SU-DHL-6 (cell line): Measurements from ENCODE around the gene PARP1.
A peak's percentile ranks its signal among the peaks of the same experiment; 100 is the strongest.

Source experiments
- EZH2phosphoT487 ChIP-seq: fragments of 200-600 bp; sonication (generic), shearing (Covaris generic); conservative IDR thresholded peaks from 2 replicates; pipeline ENCODE4 v1.6.1; 2018; ENCODE audit warnings: mild to moderate bottlenecking, antibody characterized with exemption, low read length, moderate library complexity, mixed read lengths
- TF ChIP-seq, protein P1 (sequence below): fragments of 200-600 bp; sonication (generic); IDR thresholded peaks from one replicate; pipeline ENCODE4 v1.5.1; 2017; ENCODE audit warnings: antibody characterized with exemption, mild to moderate bottlenecking, low read length, moderate library complexity; ENCODE audit not compliant: insufficient read depth, poor library complexity, severe bottlenecking

DNA sequence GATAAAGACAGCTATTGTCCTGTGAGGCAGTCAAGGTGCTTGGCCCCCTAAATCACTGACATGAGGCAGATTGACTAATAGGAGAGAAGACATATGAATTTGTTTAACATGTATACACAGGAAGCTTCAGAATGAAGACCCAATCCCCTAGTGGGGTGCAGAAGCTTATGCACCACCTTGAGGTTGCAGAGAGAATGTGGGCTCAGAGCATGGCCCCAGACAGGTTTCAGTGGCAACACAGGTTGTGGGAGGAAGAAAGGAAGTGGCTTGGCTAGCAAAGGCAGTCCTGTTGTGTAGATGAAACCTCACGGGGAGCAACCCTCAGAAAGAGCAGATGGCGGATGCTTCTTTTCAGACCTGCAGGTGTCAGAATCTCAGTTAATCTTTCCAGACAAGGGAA, 37.0 kb upstream of the PARP1 start:
- TF ChIP-seq, protein P1, sequence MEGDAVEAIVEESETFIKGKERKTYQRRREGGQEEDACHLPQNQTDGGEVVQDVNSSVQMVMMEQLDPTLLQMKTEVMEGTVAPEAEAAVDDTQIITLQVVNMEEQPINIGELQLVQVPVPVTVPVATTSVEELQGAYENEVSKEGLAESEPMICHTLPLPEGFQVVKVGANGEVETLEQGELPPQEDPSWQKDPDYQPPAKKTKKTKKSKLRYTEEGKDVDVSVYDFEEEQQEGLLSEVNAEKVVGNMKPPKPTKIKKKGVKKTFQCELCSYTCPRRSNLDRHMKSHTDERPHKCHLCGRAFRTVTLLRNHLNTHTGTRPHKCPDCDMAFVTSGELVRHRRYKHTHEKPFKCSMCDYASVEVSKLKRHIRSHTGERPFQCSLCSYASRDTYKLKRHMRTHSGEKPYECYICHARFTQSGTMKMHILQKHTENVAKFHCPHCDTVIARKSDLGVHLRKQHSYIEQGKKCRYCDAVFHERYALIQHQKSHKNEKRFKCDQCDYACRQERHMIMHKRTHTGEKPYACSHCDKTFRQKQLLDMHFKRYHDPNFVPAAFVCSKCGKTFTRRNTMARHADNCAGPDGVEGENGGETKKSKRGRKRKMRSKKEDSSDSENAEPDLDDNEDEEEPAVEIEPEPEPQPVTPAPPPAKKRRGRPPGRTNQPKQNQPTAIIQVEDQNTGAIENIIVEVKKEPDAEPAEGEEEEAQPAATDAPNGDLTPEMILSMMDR, result peak; percentile 44
- no peak for TF ChIP-seq EZH2phosphoT487
